ENCODE measurements around the gene NELL2. TPM values are rescaled to one million over a fixed set of nuclear protein-coding genes. Genes with fewer than 3 reads are reported as not detected.

NELL2 gene
- total RNA-seq, 4 donors from 2014 or later, result 7.5 to 39.2 (median 15.9) TPM

DNA sequence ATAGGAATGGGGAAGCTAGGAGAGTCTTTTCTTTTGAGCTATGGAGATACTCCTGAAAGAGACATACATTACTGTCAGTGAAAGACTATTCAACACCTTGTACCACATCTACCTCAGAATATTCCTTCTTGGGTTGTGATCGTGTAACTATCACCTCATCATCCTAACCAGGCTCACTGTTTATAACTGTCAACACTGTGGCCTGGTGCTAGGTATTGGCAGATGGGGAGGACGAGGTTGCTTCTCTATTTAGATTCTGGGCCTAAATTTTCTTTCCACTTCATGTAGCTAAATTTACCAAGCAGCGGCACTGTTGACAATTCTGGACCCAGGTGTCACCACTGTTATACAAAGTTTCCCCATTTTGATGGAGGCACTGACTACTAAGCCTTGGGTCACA lies 354.4 kb downstream of the NELL2 start:
- DNase-seq, result no peak
- no peaks in the 10 kb centered on the region for H3K4me1 ChIP-seq
- H3K36me3 ChIP-seq, result no peaks in the 10 kb centered on the region

DNA sequence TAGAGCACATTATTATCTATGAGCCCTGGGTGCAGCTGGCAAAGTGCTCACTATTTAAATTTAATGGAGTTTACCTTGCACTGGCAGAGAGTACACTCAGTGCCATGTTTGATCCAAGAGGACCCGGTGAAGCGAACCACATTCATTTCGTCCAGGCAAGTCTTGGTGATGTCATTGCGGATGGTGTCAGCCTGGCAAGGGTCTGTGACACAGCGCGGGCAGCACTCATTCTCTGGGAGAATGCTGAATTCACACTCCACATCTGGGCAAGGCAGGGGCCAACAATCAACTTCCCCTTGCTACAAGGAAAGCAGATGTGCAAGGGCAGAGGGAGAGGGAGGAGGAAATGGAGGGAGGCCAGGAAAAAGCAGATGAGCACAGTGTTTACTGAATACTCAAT lies 356.2 kb downstream of the NELL2 start:
- no peaks in the 10 kb centered on the region for H3K4me1 ChIP-seq
- H3K36me3 ChIP-seq, result no peaks in the 10 kb centered on the region
- TF ChIP-seq, protein P1, sequence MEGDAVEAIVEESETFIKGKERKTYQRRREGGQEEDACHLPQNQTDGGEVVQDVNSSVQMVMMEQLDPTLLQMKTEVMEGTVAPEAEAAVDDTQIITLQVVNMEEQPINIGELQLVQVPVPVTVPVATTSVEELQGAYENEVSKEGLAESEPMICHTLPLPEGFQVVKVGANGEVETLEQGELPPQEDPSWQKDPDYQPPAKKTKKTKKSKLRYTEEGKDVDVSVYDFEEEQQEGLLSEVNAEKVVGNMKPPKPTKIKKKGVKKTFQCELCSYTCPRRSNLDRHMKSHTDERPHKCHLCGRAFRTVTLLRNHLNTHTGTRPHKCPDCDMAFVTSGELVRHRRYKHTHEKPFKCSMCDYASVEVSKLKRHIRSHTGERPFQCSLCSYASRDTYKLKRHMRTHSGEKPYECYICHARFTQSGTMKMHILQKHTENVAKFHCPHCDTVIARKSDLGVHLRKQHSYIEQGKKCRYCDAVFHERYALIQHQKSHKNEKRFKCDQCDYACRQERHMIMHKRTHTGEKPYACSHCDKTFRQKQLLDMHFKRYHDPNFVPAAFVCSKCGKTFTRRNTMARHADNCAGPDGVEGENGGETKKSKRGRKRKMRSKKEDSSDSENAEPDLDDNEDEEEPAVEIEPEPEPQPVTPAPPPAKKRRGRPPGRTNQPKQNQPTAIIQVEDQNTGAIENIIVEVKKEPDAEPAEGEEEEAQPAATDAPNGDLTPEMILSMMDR (IDR thresholded peaks at IDR 0.05), result no peak
- no peak for TF ChIP-seq POLR2A (IDR thresholded peaks at IDR 0.05)
- H3K9me3 ChIP-seq, result no peaks in the 10 kb centered on the region
- no peaks in the 10 kb centered on the region for H3K27me3 ChIP-seq
- DNase-seq, result no peak
- no peak overlapping the region for H3K27ac ChIP-seq
- no peak overlapping the region for H3K4me3 ChIP-seq

More for the DNA sequence above, 354.4 kb downstream of the NELL2 start:
- Histone ChIP-seq H3K27ac (no peak overlapping the region), H3K27me3 (no peaks in the 10 kb centered on the region), H3K4me3 (no peak overlapping the region), H3K9me3 (no peaks in the 10 kb centered on the region)
- TF ChIP-seq, protein P1 (IDR thresholded peaks at IDR 0.05), result no peak
- no peak for TF ChIP-seq POLR2A (IDR thresholded peaks at IDR 0.05)

DNA sequence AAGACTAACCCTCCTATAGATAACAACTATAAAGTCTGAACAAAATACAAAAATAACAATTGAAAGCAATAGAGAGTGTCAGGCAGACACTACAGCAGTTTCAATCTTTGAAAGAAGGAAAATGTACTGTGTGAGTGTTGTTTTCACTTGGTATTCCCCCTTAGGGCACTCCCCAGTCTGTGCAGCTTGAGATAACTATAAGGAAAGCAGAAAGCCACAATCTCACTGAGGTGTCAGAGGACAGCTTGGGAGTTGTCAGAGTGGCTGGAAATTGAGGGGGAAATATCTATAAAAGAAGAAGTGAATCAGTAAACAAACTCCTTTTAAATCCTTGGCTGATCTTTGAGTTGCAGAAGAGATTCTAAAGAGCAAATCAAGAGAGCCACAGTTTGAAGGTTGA lies 364.8 kb downstream of the NELL2 start:
- no peak for TF ChIP-seq POLR2A (IDR thresholded peaks at IDR 0.05)
- TF ChIP-seq, protein P1 (IDR thresholded peaks at IDR 0.05), result no peak
- Histone ChIP-seq H3K36me3 (no peaks in the 10 kb centered on the region), H3K4me3 (no peak overlapping the region), H3K9me3 (no peaks in the 10 kb centered on the region), H3K27me3 (no peaks in the 10 kb centered on the region), H3K27ac (no peak overlapping the region), H3K4me1 (no peaks in the 10 kb centered on the region)
- no peak for DNase-seq

DNA sequence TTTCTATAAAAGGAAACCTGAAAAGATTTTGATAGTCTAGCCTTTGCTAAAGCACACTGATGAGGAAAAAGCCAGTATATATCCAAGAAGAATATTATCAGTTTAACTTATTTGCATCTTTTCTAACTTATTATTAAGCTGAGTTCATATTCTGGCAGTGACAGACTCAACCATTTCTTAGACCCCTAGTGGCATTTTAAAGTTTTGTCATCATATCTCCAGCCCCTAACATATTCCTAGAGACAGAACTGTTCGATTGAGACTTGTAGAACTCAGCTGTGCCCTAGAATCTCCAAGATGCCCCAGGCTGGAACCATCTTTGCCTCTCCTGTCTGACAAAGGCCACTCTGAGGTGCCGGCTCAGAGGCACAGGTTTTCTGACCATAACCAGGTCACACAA lies 365.6 kb downstream of the NELL2 start:
- Histone ChIP-seq H3K27ac (no peak overlapping the region), H3K4me1 (no peaks in the 10 kb centered on the region), H3K4me3 (no peak overlapping the region), H3K9me3 (no peaks in the 10 kb centered on the region), H3K36me3 (no peaks in the 10 kb centered on the region), H3K27me3 (no peaks in the 10 kb centered on the region)
- no peak for DNase-seq
- TF ChIP-seq, protein P1 (IDR thresholded peaks at IDR 0.05), result no peak
- no peak for TF ChIP-seq POLR2A (IDR thresholded peaks at IDR 0.05)

DNA sequence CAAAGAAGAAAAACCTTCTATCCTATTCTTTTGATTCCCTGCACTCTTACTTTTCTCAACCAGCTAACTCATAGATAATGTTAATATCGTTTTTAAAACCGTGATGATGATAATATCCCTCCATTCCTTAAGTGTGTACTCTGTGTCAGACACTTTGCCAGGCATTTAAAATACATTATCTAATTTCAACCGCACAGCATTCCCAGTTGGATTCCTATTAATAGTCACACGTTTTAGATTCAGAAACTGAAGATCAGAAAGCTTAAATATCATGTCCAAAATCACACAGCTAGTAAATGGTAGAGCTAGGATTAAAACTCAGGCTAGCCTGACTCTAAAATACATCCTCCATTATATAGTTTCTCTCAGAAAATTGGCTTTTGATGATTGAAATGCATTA lies 366.0 kb downstream of the NELL2 start:
- no peak for DNase-seq

More for the DNA sequence above, 366.0 kb downstream of the NELL2 start:
- Histone ChIP-seq H3K27me3 (no peaks in the 10 kb centered on the region), H3K27ac (no peak overlapping the region), H3K4me1 (no peaks in the 10 kb centered on the region), H3K4me3 (no peak overlapping the region), H3K36me3 (no peaks in the 10 kb centered on the region), H3K9me3 (no peaks in the 10 kb centered on the region)
- TF ChIP-seq POLR2A (IDR thresholded peaks at IDR 0.05), result no peak
- TF ChIP-seq, protein P1 (IDR thresholded peaks at IDR 0.05), result no peak
